NCI-H2107 treated with DMSO at 0.1 percent for 48 hours (cell line): ENCODE data around the gene NMB.
"Not testable (repeated sequence)": the region's sequence is repeated elsewhere in the genome, so short reads cannot be mapped to it uniquely, and the experiment has no call there.

ENCODE experiments used
- DNase-seq: peaks from one replicate; lab custom pipeline; 2025; ENCODE audit not compliant: unreplicated experiment; lab: John Stamatoyannopoulos, UW

NMB gene

GRCh38 chr15:84658080-84658787 is at the start of gene NMB:
Gene NMB, minus strand, starts transcription at chr15:84658199. Its CDS starts 47 bp downstream, at chr15:84658152.
- DNase-seq: peak; percentile 22

- no peak for DNase-seq
These were observed 45.8 kb upstream of the NMB start for GRCh38 chr15:84703808-84704207.

GRCh38 chr15:84702961-84703482 is 45.0 kb upstream of the NMB start:
- no peak for DNase-seq

GRCh38 chr15:84699538-84700191 is 41.7 kb upstream of the NMB start:
- no peak for DNase-seq

GRCh38 chr15:84697236-84697990 is 39.4 kb upstream of the NMB start:
- no peak for DNase-seq

GRCh38 chr15:84696757-84697156 is 38.8 kb upstream of the NMB start:
- no peak for DNase-seq

- DNase-seq: no peak
These were observed 32.3 kb upstream of the NMB start for GRCh38 chr15:84690342-84690741.

GRCh38 chr15:84689858-84690257 is 31.9 kb upstream of the NMB start:
- no peak for DNase-seq

- not testable (repeated sequence) for DNase-seq
These were observed 28.4 kb upstream of the NMB start for GRCh38 chr15:84686446-84686845.

GRCh38 chr15:84685304-84685703 is 27.3 kb upstream of the NMB start:
- no peak for DNase-seq

GRCh38 chr15:84684092-84684491 is 26.1 kb upstream of the NMB start:
- DNase-seq: no peak

GRCh38 chr15:84681831-84682230 is 23.8 kb upstream of the NMB start:
- DNase-seq: no peak

- DNase-seq: no peak
These were observed 13.2 kb upstream of the NMB start for GRCh38 chr15:84671211-84671610.

- no peak for DNase-seq
These were observed 11.7 kb upstream of the NMB start for GRCh38 chr15:84669726-84670125.

GRCh38 chr15:84668221-84668982 is 10.4 kb upstream of the NMB start:
- no peak for DNase-seq

- no peak for DNase-seq
These were observed 8.4 kb upstream of the NMB start for GRCh38 chr15:84666373-84666772.

GRCh38 chr15:84661001-84661400 is 3.0 kb upstream of the NMB start:
- no peak for DNase-seq

- DNase-seq: no peak
These were observed 2.1 kb upstream of the NMB start for GRCh38 chr15:84659904-84660781.

- DNase-seq: no peak
These were observed 901 bp upstream of the NMB start for GRCh38 chr15:84658788-84659411.

GRCh38 chr15:84657748-84658079 is 285 bp downstream of the NMB start:
- no peak for DNase-seq
